GM12878 (cell line): Measurements from ENCODE around the gene GLT6D1. TPM values are rescaled to one million over a fixed set of nuclear protein-coding genes. Genes with fewer than 3 reads are reported as not detected.

Experiments
- ATAC-seq: fragments of 200-7000 bp; cut with Tn5 transposase; 3 replicates; pipeline ENCODE4 v1.9.1; 2020; ENCODE audit warnings: mild to moderate bottlenecking, moderate library complexity
- BruUV-seq: library from RNA; stranded (reverse); fragments of 400-500 nt; replicated peaks from 2 replicates; lab custom pipeline; 2021; lab: Mats Ljungman, UMichigan
- CTCF ChIA-PET: fragments of 300-600 bp; sonication (Branson Sonifier 250); formaldehyde crosslinking; extraction: SDS; loops from one replicate; lab custom pipeline; 2021; ENCODE audit warnings: inconsistent platforms; lab: Yijun Ruan, JAX
- POLR2A ChIA-PET: fragments of 350-600 bp; formaldehyde crosslinking; extraction: SDS; loops from one replicate; lab custom pipeline; 2021; ENCODE audit warnings: inconsistent platforms; lab: Charles Lee
- RAD21 ChIA-PET: fragments of 300-600 bp; sonication (Branson Sonifier 250); formaldehyde crosslinking; loops from one replicate; lab custom pipeline; 2023; ENCODE audit warnings: antibody characterized with exemption; ENCODE audit not compliant: unreplicated experiment; lab: Charles Lee
- SMC1A ChIA-PET: fragments of 300-600 bp; sonication (Branson Sonifier 250); formaldehyde crosslinking; loops from one replicate; lab custom pipeline; 2023; ENCODE audit not compliant: unreplicated experiment, uncharacterized antibody; lab: Charles Lee
- DNase-seq: peaks from one replicate; pipeline ENCODE4 v3.0.0-alpha.2; 2011; ENCODE audit warnings: low read depth, low spot score
- FAIRE-seq: peaks from 3 replicates; lab custom pipeline; 2011; peaks lifted over from hg19 to GRCh38; lab: Jason Lieb, UNC
- H2AFZ ChIP-seq: 2 replicates; pipeline ENCODE4 v1.6.0; 2011; ENCODE audit warnings: low read depth, low read length, control low read depth; ENCODE audit not compliant: control insufficient read depth
- H3K27ac ChIP-seq: 2 replicates; pipeline ENCODE4 v1.5.1; 2011; ENCODE audit warnings: control low read depth; ENCODE audit not compliant: control insufficient read depth, insufficient read depth
- H3K27me3 ChIP-seq, 2 experiments: replicated peaks in 1 of 2; 2 replicates each; pipeline versions ENCODE4 v1.6.0 to v1.6.1; 2011; ENCODE audit warnings: low read length in 1 of 2; ENCODE audit not compliant: control insufficient read depth in 2 of 2, insufficient read depth in 2 of 2
- H3K36me3 ChIP-seq, 2 experiments: 2 replicates each; pipeline ENCODE4 v1.5.1; 2011; ENCODE audit warnings: low read length in 1 of 2; ENCODE audit not compliant: control insufficient read depth in 2 of 2, insufficient read depth in 2 of 2
- H3K4me1 ChIP-seq: 2 replicates; pipeline ENCODE4 v1.6.1; 2011; ENCODE audit warnings: mild to moderate bottlenecking, low read length, moderate library complexity, mixed read lengths; ENCODE audit not compliant: control insufficient read depth, insufficient read depth
- H3K4me2 ChIP-seq: 2 replicates; pipeline ENCODE4 v1.6.0; 2011; ENCODE audit warnings: control low read depth; ENCODE audit not compliant: control insufficient read depth, insufficient read depth
- H3K4me3 ChIP-seq: fragments of 200-600 bp; sonication (generic); 2 replicates; pipeline ENCODE4 v1.5.1; 2016
- H3K79me2 ChIP-seq: 2 replicates; pipeline ENCODE4 v1.6.0; 2011; ENCODE audit warnings: low read length; ENCODE audit not compliant: control insufficient read depth, insufficient read depth
- H3K9ac ChIP-seq: 2 replicates; pipeline ENCODE4 v1.8.0; 2011; ENCODE audit warnings: low read length, control low read depth, mixed read lengths; ENCODE audit not compliant: control insufficient read depth, insufficient read depth
- H3K9me3 ChIP-seq: replicated peaks from 3 replicates; pipeline ENCODE4 v1.5.1; 2011; ENCODE audit warnings: mild to moderate bottlenecking, low read length; ENCODE audit not compliant: control insufficient read depth, insufficient read depth
- H4K20me1 ChIP-seq: 2 replicates; pipeline ENCODE4 v1.6.0; 2011; ENCODE audit not compliant: control insufficient read depth, insufficient read depth
- MTA2 ChIP-seq: fragments of 450-650 bp; IDR thresholded peaks from 2 replicates; pipeline ENCODE4 v1.6.1; 2016; ENCODE audit warnings: low read depth, mild to moderate bottlenecking, moderate library complexity
- NFYA ChIP-seq: IDR thresholded peaks from 2 replicates; pipeline ENCODE4 v1.6.1; 2011; ENCODE audit warnings: low read depth, mild to moderate bottlenecking, low read length, improper control_type of control experiment, borderline replicate concordance
- RB1 ChIP-seq: fragments of 450-650 bp; formaldehyde crosslinking; IDR thresholded peaks from 2 replicates; pipeline ENCODE4 v1.6.1; 2017; ENCODE audit warnings: mild to moderate bottlenecking, borderline replicate concordance
- SIX5 ChIP-seq: IDR thresholded peaks from 2 replicates; pipeline ENCODE4 v1.6.1; 2011; ENCODE audit warnings: mild to moderate bottlenecking, low read depth, low read length, moderate library complexity; ENCODE audit not compliant: severe bottlenecking
- SP1 ChIP-seq: IDR thresholded peaks from one replicate; pipeline ENCODE4 v1.6.1; 2011; ENCODE audit warnings: low read depth, low read length
- STAT1 ChIP-seq: fragments of 450-650 bp; conservative IDR thresholded peaks from 2 replicates; pipeline ENCODE4 v1.6.1; 2014; ENCODE audit warnings: antibody characterized with exemption, mild to moderate bottlenecking
- TCF3 ChIP-seq: IDR thresholded peaks from 2 replicates; pipeline ENCODE4 v1.6.1; 2012; ENCODE audit warnings: low read depth, mild to moderate bottlenecking, low read length, borderline replicate concordance; ENCODE audit not compliant: insufficient read depth
- ZNF384 ChIP-seq: IDR thresholded peaks from 2 replicates; pipeline ENCODE4 v1.6.1; 2012; ENCODE audit warnings: low read depth, mild to moderate bottlenecking, low read length, improper control_type of control experiment, borderline replicate concordance
- WGBS: methylation state at CpG from one replicate; pipeline ENCODE4 v1.1.6; 2016; ENCODE audit warnings: low lambda C conversion rate; ENCODE audit not compliant: insufficient replicate concordance, insufficient coverage; ENCODE audit errors: missing lambda C conversion rate; 5-methylcytosine and 5-hydroxymethylcytosine counted together
- in situ Hi-C: fragments of 300-500 bp; cut with MboI; formaldehyde crosslinking; loops from 9 replicates; pipeline ENCODE4 v1.14.3; 2018; ENCODE audit warnings: mixed read lengths
- intact Hi-C: fragments of 100-400 bp; cut with micrococcal nuclease; formaldehyde crosslinking; loops from one replicate; pipeline ENCODE4 v1.14.2; 2022; ENCODE audit not compliant: unreplicated experiment
- polyA plus RNA-seq, 11 experiments: library from polyadenylated mRNA; depleted of rRNA in 4 of 11; unstranded in 6 of 11; stranded (reverse) in 5 of 11; fragments of >200 nt; fragmentation: Nextera tagmentation in 4 of 11; fragmentation: Illumina TruSeq in 1 of 11; extraction: Ambion mirVana in 4 of 11; extraction: Trizol in 1 of 11; gene quantifications; 1 replicate in 1 of 11; 2 replicates in 10 of 11; pipeline versions ENCODE4 v1.2.1 to v1.2.3, GENCODE V29; 2011 to 2016; ENCODE audit warnings: inconsistent platforms in 2 of 11, missing spikeins in 2 of 11, low read depth in 1 of 11
- total RNA-seq, 4 experiments: library from RNA; depleted of rRNA in 3 of 4; stranded (reverse); fragments of >200 nt in 3 of 4; fragmentation: Illumina TruSeq in 1 of 4; extraction: Trizol in 1 of 4; gene quantifications; 2 replicates each; pipeline versions ENCODE4 v1.2.1 to v1.2.3, GENCODE V29; 2013 to 2021
- TF ChIP-seq, protein P1 (sequence below): IDR thresholded peaks from 2 replicates; pipeline ENCODE4 v1.6.1; 2011; ENCODE audit warnings: mild to moderate bottlenecking, low read depth, low read length, moderate library complexity; ENCODE audit not compliant: insufficient replicate concordance

The GLT6D1 gene
- total and polyA plus RNA-seq, 10 of the 15 experiments (the other 5 are each of a cell fraction or from before 2014, with no cell fraction given), result not detected

DNA sequence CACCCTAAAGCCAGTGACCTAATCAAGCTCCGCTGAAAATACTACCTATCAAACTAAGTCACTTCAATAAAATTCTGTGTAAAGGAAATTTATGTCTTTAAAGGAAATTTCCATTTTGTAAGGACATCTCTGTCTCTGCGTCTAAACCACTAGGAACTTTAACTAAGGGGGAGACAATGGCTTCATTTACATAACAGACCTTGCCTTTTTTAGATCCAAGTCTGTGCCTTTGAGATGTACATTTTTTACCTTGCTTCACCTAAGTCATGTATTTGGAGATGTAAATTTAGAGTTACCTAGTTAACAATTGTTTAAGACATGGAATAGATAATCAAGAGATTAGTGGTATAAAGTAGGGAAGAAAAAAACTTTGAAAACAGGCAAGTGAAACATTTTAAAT lies 10.2 kb upstream of the GLT6D1 start:
- Histone ChIP-seq H3K9me3 (peaks cover 2% of the 10 kb centered on the region; the same call in 2 of the 3 replicates), H3K4me3 (no peak overlapping the region), H3K9ac (no peak overlapping the region), H2AFZ (no peak overlapping the region), H4K20me1 (no peaks in the 10 kb centered on the region), H3K36me3 (no peaks in the 10 kb centered on the region), H3K4me2 (no peak overlapping the region), H3K27me3 (no peaks in the 10 kb centered on the region), H3K4me1 (no peaks in the 10 kb centered on the region), H3K27ac (no peak overlapping the region), H3K79me2 (no peaks in the 10 kb centered on the region)
- BruUV-seq, result no TSS peak
- ChIA-PET POLR2A (no interaction called here), RAD21 (no interaction called here), SMC1A (no interaction called here), CTCF (no interaction called here)
- in situ Hi-C loops (no loop called here), intact Hi-C loops (no loop called here)
- 5% methylated on average over 2 of the region's 2 CpGs for WGBS
- FAIRE-seq (no peak), ATAC-seq (no peak), DNase-seq (no peak)
- TF ChIP-seq SP1 (no peak), TCF3 (no peak), RB1 (no peak), MTA2 (no peak), ZNF384 (no peak), STAT1 (no peak), SIX5 (no peak), NFYA (no peak)
- TF ChIP-seq, protein P1, sequence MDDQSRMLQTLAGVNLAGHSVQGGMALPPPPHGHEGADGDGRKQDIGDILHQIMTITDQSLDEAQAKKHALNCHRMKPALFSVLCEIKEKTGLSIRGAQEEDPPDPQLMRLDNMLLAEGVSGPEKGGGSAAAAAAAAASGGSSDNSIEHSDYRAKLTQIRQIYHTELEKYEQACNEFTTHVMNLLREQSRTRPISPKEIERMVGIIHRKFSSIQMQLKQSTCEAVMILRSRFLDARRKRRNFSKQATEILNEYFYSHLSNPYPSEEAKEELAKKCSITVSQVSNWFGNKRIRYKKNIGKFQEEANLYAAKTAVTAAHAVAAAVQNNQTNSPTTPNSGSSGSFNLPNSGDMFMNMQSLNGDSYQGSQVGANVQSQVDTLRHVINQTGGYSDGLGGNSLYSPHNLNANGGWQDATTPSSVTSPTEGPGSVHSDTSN, result no peak
